WI38 (cell line): ENCODE data around the gene LAD1.

Experiments used
- H3K4me3 ChIP-seq: 2 replicates; pipeline ENCODE4 v1.5.1; 2011; ENCODE audit warnings: low read depth, mild to moderate bottlenecking, control low read depth, low read length
- CTCF ChIP-seq: IDR thresholded peaks from 2 replicates; pipeline ENCODE4 v1.5.1; 2012; ENCODE audit warnings: low read depth, mild to moderate bottlenecking, control low read depth, low read length

LAD1 gene

GRCh38 chr1:201375169-201375568 is 24.0 kb downstream of the LAD1 start:
- no peak overlapping the region for H3K4me3 ChIP-seq
- TF ChIP-seq CTCF: no peak

- no peak for TF ChIP-seq CTCF
- H3K4me3 ChIP-seq: no peak overlapping the region
Measured at GRCh38 chr1:201374364-201374763, 24.8 kb downstream of the LAD1 start.

GRCh38 chr1:201371792-201372191 is 27.3 kb downstream of the LAD1 start:
- TF ChIP-seq CTCF: no peak

DNA sequence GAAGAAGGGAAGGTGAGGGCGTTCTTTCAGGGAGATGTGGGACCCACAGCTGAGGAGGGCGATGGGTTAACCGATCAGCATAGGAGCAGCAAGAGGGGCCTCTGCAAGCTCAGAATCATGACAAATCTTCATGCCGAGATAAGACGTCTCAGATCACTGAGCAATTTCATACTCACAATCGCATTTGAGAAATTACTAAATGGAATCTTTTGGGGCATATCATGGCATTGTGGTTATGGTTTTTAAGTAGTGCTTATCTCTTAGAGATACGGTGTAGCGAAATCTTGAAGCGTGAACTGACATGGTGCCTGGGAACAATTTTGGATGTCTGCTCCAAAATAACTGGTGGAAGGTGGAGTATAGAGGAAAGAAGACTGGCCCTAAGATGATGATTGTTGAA is 27.8 kb downstream of the LAD1 start:
- TF ChIP-seq CTCF: no peak
- no peak overlapping the region for H3K4me3 ChIP-seq

More at GRCh38 chr1:201371792-201372191, 27.3 kb downstream of the LAD1 start:
- no peak overlapping the region for H3K4me3 ChIP-seq

GRCh38 chr1:201370500-201370899 is 28.6 kb downstream of the LAD1 start:
- no peak for TF ChIP-seq CTCF
- H3K4me3 ChIP-seq: no peak overlapping the region

DNA sequence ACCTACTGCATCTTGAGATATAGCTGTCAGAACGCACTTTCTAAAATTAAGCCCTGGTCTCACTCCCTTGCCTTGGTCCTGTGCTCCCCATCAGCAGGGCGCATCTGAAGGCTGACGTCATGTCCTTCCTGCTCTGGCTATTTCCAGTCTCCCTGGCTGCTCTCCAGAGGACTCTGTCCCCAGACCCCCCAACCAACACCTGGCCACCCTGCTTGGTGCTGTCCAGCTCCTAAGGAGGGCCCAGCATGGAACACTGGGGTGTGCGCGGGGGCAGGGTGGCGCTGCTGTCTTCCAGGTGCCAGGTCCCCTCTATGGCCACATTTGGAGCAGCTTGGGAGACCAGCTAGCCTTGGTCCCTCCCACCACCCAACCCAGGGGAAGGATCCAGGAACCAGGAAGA is 29.9 kb downstream of the LAD1 start:
- TF ChIP-seq CTCF: no peak
- no peak overlapping the region for H3K4me3 ChIP-seq

DNA sequence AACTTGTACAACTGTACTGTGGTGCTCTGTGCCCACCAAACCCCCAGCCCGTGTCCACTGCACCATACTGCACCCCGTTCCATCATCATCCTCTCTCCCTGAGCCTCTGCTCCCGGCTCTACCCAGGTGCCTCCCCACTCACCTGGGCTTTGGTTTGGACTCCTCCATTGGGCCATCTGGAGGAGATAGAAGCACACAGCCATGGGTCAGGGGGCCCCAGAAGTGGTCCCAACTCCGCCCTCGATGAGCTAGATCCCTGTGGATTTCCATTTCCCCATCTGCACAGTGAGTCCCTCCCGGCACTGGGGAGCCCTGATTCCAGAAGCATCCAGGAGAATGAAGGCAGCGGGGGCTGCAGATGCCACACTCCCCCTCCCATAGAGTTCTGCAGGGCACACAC is 32.4 kb downstream of the LAD1 start:
- no peak for TF ChIP-seq CTCF
- H3K4me3 ChIP-seq: no peak overlapping the region
